Tibial artery (tissue), 4 donors: ENCODE data around the gene OR10H3.

ENCODE experiments used
- DNase-seq, 2 donors: peaks; one replicate each; pipeline ENCODE4 v3.0.0-alpha.2; 2019
- H3K27ac ChIP-seq, 2 donors: fragments of 200-600 bp; sonication (generic) in 1 of 2; 1 replicate in 1 of 2; 2 replicates in 1 of 2; pipeline ENCODE4 v1.5.1; 2018 to 2019; ENCODE audit warnings: mild to moderate bottlenecking in 1 of 2
- H3K27me3 ChIP-seq, 2 donors: fragments of 200-600 bp; sonication (generic) in 1 of 2; one replicate each; pipeline versions ENCODE4 v1.5.1 to v1.6.0; 2016 to 2019
- H3K36me3 ChIP-seq, 3 donors: fragments of 200-600 bp; sonication (generic) in 2 of 3; one replicate each; pipeline ENCODE4 v1.5.1; 2016 to 2019; ENCODE audit warnings: mild to moderate bottlenecking in 2 of 3
- H3K4me1 ChIP-seq, 4 donors: fragments of 200-600 bp; sonication (generic) in 2 of 4; 1 replicate in 3 of 4; 2 replicates in 1 of 4; pipeline ENCODE4 v1.5.1; 2016 to 2019
- H3K4me3 ChIP-seq, 2 donors: fragments of 200-600 bp; sonication (generic) in 1 of 2; 1 replicate in 1 of 2; 2 replicates in 1 of 2; pipeline ENCODE4 v1.5.1; 2018 to 2019; ENCODE audit warnings: mild to moderate bottlenecking in 2 of 2
- H3K9me3 ChIP-seq, 3 donors: fragments of 200-600 bp; sonication (generic) in 1 of 3; one replicate each; pipeline ENCODE4 v1.5.1; 2016 to 2019
- CTCF ChIP-seq, 2 experiments: fragments of 200-600 bp in 1 of 2; fragments of 450-650 bp in 1 of 2; IDR thresholded peaks; one replicate each; pipeline ENCODE4 v1.5.1; 2017 to 2019; ENCODE audit warnings: antibody characterized with exemption in 2 of 2, mild to moderate bottlenecking in 1 of 2, moderate library complexity in 1 of 2
- intact Hi-C: fragments of 100-400 bp; cut with DNase I; formaldehyde crosslinking; loops from one replicate; pipeline ENCODE4 v1.15.0; 2023; ENCODE audit warnings: low total_unique reads

The OR10H3 gene

DNA sequence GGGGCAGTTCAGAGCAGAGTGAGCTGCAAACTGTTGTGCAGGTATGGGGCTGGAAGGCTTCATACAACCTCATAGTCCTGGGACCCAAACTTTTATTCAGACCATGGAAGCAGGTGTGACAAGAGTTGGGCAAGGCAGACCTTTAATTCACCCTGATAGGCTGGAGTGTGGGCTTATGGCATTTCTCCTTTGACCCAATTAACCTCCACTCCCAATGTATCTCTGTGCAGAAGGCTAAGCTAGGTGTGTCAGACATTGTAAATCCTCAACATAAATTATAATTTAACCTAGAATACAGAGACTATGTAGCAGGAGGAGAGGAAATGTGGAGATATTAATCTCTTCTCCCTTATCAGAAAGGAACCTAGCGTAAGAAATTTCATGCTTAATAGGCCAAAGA, 22.1 kb upstream of the OR10H3 start:
- no peak overlapping the region for H3K4me3 ChIP-seq
- intact Hi-C loops = no loop called here
- TF ChIP-seq CTCF (IDR thresholded peaks at IDR 0.05) = no peak

GRCh38 chr19:15717809-15718208, 20.0 kb upstream of the OR10H3 start:
- no peak overlapping the region for H3K27ac ChIP-seq
- intact Hi-C loops = no loop called here
- peaks cover 0 to 12% of the 10 kb centered on the region in 2 donors for H3K27me3 ChIP-seq
- DNase-seq = no peak
- no peak for TF ChIP-seq CTCF (IDR thresholded peaks at IDR 0.05)
- no peaks in the 10 kb centered on the region for H3K9me3 ChIP-seq
- no peaks in the 10 kb centered on the region for H3K4me1 ChIP-seq
- no peak overlapping the region for H3K4me3 ChIP-seq
- H3K36me3 ChIP-seq = no peaks in the 10 kb centered on the region

More for the DNA sequence above, 22.1 kb upstream of the OR10H3 start:
- DNase-seq = no peak
- Histone ChIP-seq H3K27ac (no peak overlapping the region), H3K27me3 (peaks cover 0 to 12% of the 10 kb centered on the region in 2 donors), H3K9me3 (no peaks in the 10 kb centered on the region), H3K4me1 (no peaks in the 10 kb centered on the region), H3K36me3 (no peaks in the 10 kb centered on the region)

DNA sequence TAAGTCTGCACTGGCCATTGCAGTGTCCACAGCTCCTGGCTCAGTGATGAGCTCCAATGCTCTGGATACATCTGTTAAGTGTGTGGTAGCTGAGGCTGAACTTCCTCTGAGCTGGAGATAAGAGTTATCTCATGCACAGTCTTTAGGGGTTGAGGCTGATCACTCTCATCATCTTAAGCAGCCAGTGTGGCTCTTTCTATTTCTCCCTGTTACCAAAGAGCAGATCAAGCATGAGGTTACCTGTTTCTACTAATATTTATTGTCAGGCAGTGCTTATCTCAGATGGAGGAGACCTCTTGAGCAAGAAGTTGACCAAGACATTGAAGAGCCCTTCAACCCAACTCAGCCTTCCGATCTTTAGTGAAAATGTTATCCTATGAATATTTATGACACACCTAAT, 16.5 kb upstream of the OR10H3 start:
- no peak for DNase-seq
- Histone ChIP-seq H3K36me3 (no peaks in the 10 kb centered on the region), H3K27ac (no peak overlapping the region), H3K27me3 (peaks cover 0 to 33% of the 10 kb centered on the region in 2 donors), H3K9me3 (no peaks in the 10 kb centered on the region), H3K4me1 (no peaks in the 10 kb centered on the region), H3K4me3 (no peak overlapping the region)
- intact Hi-C loops = no loop called here
- no peak for TF ChIP-seq CTCF (IDR thresholded peaks at IDR 0.05)

DNA sequence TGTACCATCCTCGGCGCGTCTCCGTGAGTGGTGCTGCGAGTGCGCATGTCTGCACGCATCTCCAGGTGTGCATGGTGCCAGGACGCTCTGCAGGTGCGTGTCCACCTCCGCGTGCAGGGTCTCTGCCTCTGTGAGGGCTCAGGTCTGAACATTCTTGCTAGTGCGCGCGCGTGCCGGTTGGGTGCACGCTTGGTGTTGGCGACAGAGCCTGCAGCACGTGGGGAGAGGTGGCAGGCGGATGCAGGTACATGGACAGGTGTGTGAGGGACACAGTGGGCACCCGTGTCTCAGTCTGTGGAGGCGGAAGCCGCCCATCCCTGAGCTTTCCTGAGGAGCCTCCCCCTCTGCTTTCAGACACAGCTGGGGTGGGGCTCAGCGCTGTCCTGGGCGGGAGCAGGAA, 14.8 kb upstream of the OR10H3 start:
- intact Hi-C loops = no loop called here
- H3K4me1 ChIP-seq = no peaks in the 10 kb centered on the region
- TF ChIP-seq CTCF (IDR thresholded peaks at IDR 0.05) = no peak
- H3K27ac ChIP-seq = no peak overlapping the region
- no peak overlapping the region for H3K4me3 ChIP-seq
- DNase-seq = no peak
- peaks cover 0 to 25% of the 10 kb centered on the region in 2 donors for H3K27me3 ChIP-seq
- H3K36me3 ChIP-seq = no peaks in the 10 kb centered on the region
- no peaks in the 10 kb centered on the region for H3K9me3 ChIP-seq

DNA sequence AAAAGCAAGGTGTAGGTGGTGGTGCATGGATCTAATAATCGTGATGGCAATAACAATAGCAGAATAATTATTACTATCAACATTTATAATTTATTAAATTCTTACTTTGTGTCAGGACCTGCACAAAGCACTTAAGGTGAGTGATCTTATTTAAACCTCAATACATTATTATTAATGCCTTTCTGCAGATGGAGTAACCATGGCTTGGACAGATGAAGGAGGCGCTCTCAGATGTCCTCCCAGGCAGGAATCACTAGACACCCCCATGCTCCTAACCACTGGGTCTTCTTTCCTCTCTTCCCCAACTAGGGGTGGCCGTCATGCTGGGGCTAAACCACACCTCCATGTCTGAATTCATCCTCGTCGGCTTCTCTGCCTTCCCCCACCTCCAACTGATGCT, 10.1 kb upstream of the OR10H3 start, which contains the start of gene OR10H2:
Gene OR10H2, plus strand, starts transcription at position 301 of the 400 bp plus-strand sequence. Its CDS starts 20 bp downstream, at position 321.
- no peak for DNase-seq
- Histone ChIP-seq H3K9me3 (no peaks in the 10 kb centered on the region), H3K36me3 (no peaks in the 10 kb centered on the region), H3K4me1 (no peaks in the 10 kb centered on the region), H3K27me3 (peaks cover 0 to 37% of the 10 kb centered on the region in 2 donors), H3K27ac (no peak within 1 kb of the TSS), H3K4me3 (no peak within 1 kb of the TSS)
- intact Hi-C loops = no loop called here
- no peak for TF ChIP-seq CTCF (IDR thresholded peaks at IDR 0.05)

DNA sequence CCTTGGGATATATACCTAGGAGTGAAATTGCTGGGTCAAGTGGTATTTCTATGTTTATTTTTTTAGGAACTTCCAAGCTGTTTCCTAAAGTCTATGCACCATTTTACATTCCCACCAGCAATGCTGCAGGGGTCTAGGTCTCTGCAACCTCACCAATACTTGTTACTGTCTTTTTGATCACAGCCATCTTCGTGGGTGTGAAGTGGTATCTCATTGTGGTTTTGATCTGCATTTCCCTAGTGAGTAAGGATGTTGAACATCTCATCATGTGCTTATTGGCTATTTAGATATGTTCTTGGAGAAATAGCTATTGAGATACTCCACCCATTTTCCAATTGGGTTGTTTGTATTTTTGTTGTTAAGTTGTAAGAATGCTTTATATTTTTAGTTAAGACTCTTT, 7.2 kb upstream of the OR10H3 start:
- Histone ChIP-seq H3K4me1 (no peaks in the 10 kb centered on the region), H3K4me3 (no peak overlapping the region), H3K9me3 (no peaks in the 10 kb centered on the region), H3K36me3 (no peaks in the 10 kb centered on the region), H3K27me3 (peaks cover 0 to 20% of the 10 kb centered on the region in 2 donors), H3K27ac (no peak overlapping the region)
- intact Hi-C loops = no loop called here
- no peak for TF ChIP-seq CTCF (IDR thresholded peaks at IDR 0.05)
- no peak for DNase-seq
